NCI-H1417 treated with DMSO at 0.1 percent for 48 hours (cell line): ENCODE data around the gene DNTT.

ENCODE experiments used
- DNase-seq: peaks from one replicate; lab custom pipeline; 2025; lab: John Stamatoyannopoulos, UW

DNTT gene

DNA sequence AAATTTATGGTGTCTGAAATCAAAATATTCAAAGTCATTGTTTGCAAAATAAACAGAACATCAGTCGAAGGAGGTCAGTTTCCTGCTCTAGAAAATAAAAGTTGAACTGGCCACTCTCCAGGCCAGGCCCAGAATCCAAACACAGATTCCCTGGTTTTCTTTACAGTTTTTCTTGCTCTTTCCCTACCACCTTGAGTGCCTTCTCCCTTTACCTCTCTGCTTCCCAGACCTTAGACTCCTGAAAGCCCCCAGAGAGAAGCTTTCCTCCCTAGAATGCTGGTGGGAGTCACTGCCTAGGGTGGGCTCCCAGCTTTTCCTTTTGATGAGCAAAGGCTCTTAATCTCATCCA, 6.1 kb downstream of the DNTT start:
- DNase-seq: no peak

DNA sequence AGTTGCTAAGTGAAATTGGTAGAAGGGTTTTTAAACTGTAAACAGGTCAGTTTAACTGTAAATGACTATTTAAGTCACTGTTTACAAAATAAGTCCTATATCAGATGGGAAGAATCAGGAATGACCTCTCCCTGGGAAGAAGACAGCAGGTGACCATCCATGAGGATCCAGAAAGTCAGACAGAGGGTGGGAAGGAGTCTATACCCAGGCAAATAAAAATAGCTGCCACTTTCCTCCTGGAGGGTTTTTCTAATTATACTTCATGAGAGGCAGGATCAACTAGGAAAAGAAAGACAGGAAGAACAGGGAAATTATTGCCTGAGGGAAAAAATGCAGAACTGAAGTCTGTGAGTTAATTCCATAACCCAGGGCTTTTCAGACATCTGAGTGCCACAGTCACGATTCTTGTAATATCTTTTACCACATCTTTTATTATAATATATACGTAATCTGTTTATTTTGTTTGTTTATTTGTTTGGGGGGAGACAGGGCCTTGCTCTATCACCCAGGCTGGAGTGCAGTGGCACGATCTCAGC, 7.0 kb downstream of the DNTT start:
- DNase-seq: no peak

DNA sequence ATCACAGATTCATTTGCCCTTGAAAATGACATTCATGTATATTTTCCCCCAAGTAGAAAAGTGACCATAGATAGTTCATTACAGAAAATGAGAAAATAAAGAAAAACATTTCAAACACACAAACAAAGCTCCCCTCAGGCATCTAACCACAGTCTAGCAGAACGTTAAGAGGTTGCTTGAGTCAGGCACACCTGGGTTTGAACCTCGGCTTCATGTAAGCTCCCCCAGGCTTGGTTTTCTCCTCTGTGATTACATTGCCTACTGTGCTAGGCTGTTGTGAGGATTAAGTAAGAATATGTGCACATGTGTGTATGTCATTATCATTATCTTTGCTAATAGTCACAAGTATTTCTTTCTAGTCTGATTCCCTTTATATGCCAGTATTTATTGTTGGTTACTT, 9.1 kb downstream of the DNTT start:
- no peak for DNase-seq

DNA sequence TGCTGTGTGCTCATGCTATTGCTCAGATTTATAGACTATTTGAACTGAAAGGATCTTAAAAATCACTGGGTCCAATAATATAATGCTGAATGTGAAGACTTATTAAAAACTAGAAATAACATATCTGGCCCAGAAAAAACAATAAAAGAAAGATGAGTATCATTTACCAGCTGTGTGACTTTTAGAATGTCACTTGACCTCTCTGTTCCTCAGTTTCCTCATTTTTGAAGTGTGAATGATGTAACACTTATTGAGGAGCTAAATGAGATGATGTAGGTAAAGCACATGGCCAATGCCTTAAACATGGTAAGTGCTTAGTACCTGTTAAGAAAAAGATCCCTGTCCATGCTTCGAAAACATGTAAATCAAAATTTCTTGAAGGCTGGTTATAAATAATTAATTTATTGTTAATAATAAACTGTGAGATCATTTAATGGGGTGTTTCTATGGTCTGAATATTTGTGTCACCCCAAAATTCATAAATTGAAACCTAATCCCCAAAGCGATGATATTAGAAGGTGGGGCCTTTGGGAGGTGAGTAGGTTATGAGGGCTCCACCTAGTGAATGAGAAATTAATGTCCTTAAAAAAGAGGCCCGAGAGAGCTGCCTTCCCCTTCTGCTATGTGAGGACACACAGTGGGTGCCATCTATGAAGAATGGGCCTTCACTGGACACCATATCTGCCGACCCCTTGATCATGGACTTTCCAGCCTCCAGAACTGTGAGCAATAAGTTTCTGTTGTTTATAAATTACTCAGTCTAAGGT, 13.0 kb downstream of the DNTT start:
- no peak for DNase-seq

DNA sequence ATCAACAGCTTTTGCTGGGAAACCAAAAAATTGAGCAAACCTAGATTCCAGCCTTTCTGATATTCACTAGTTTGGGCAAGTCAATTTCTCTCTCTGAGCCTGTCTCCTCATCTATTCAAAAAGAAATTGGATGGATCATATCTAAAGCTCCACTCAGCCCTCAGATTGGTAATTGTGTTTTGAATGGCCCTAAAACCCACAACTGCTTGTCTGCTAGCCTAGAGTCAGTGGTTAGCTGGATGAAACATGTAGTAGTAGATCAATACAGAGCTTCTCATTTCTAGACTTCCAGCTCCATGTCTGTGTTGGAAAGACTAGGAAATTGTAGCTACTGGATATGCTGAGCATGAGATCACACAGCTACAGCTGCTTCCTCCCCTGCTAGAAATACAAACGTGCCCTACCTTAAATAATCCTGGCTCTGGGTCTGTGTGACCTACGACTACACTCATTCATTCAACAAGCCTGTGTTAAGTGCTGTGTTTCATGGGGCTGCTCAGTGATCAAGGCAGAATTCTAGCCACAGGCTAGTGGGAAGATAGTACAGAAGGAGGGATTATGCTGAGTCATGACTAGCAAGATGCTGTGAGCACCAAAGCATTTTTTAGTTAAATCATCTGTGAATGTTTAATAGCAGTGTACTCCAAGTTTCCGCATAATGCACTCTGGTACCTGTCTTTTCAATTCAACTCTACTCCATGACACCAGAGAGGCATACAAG, 15.7 kb downstream of the DNTT start:
- DNase-seq: no peak

DNA sequence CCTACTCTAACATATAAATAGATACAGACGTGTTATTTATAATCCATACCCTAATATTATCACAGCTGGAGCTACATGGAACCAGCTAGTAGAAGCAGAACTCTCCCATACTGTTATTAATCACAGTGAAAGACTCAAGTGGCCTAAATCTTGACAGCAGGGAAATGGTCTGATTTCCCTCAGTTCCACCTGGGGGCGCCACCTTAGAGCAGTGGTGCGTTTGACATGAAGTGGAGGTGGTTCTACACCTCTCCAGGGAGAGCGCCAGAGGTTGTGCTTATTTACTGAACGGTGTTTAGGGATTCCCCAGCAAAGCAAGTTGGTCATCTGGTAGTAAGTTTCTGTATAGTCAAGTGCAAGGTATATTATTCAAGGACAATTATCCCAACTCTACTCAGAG, 17.6 kb downstream of the DNTT start:
- peak; percentile 53 for DNase-seq

DNA sequence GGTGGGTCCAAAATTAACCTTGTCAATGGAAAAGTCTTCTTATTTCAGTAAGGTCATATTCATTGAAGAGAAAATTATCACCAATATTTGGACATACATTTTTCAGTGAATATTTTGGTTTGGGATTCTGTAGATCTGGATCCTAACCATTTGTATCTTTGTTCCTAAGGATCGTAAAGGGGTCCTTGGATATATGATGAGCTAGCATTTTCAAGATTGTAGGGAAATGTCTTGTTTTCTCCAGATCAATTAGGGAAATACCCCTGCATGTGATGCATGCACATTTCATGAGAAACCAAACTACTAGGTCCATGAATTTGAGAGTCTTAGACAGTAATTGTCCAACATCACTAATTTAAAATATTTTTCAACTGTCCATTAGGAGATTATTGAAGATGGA, 18.0 kb downstream of the DNTT start:
- DNase-seq: no peak

DNA sequence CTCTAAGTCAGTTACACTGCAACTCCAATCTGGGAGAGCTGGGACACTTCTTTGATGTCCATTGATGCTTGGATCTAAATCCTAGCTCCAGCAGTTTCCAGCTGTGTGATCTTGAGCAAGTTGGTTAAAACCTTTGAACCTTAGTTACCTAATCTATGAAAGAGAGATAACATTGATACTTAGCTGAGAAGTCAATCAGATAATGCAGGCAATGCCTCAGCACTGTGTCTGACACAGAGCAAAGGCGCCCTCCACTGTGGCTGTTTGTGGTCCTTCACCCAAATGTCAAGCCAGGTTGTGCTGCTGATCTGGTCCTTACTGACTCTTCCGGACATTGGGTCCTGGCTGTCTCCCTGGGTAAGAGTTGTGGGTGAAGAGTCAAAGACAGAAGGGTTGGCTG, 20.2 kb downstream of the DNTT start:
- DNase-seq: no peak

DNA sequence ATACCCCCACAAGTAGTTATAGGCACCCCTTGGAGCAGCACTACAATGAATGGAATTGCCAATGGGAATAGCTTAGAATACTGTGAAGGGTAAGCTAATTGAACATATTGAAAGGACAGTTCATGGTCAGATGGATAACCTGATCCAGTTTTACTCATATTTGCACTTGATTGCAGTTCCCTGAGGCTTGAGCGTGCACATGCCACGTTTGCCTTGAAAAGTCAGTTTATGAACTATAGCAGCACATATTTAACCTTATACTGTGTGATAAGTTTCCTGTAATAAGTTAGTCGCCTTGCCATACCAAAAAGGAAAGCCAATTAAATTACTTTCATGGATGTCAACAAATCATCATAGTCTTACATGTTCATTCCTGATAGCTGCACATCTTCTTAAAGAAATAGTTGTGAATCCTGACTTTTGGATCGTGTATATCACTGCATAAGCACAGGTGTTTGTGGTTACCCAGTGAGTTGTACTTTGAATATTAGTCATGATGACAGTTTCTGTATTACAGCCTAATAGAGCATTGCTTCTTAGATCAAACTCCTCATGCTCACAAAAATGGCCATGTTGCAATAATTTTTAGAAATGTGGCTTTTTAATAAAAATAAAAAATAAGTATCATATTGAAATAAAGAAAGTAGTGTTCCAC, 21.6 kb downstream of the DNTT start:
- DNase-seq: no peak

DNA sequence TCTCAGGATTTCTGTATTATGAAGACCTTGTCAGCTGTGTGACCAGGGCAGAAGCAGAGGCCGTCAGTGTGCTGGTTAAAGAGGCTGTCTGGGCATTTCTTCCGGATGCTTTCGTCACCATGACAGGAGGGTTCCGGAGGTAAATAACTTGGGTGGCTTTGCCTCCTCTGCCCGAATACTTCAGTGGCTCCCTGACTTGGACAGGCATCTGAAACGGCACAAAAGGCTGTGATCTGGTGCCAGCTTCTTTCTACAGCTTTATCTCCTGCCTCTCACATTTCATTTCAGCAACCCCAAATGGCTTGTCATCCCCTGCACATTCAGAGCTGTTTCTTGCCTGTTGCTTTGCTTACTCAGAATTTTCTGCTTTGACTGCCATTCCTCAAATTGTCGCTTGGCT, 23.2 kb downstream of the DNTT start:
- no peak for DNase-seq

DNA sequence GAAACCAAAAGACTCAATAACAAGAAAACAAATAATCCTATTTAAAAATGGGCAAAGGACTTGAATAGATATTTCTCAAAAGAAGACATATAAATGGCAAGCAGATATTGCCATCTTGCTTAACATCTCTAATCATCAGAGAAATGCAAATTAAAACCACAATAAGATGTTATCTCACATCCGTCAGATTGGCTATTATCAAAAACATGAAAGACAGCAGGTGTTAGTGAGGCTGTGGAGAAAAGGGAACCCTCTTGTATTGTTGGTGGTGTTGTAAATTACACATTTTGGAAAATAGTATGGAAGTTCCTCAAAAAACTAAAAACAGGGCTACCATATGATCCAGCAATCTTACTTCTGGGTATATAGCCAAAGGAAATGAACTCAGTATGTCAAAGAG, 28.9 kb downstream of the DNTT start:
- no peak for DNase-seq

DNA sequence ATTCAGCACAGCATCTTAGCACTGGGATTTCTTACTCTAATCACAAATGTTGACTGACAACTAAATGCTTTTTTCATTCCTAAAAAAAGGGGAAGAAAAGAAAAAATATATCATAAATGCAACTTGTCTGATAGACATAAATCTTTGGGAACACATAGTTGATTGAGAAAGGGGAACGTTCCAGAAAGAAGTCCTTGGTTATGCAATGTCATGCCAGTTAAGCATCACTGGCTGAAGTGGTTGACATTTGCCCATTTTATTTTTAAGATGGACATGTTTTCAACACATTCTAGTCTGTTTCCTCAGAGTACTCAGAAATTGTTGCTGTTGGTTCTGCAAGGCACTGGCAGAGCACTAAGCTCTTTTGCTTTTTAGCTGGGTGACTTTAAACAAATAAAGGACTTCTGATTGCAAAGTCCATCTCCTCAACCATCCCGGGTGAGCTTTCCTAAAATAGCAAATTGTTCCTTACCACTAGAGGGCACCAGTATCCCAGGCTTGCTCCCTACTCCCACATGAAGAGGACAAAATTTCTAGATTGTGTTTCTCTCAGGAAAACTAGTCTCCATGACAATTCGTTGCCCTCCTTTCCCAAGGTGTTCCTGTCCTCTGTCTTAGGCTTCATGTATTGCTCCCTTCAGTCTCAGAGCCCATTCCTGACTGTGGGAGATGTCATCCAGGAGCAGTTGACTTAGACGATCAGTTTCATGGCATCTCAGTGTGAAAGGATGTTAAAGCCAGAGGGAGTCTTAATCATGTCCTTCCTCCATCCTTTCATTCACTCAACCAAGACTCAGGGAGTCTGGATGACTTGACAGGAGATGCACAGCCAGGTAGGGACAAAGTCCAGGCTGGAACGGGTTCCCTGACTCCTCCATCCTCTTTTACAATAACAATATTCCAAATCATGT, 30.6 kb downstream of the DNTT start:
- no peak for DNase-seq

DNA sequence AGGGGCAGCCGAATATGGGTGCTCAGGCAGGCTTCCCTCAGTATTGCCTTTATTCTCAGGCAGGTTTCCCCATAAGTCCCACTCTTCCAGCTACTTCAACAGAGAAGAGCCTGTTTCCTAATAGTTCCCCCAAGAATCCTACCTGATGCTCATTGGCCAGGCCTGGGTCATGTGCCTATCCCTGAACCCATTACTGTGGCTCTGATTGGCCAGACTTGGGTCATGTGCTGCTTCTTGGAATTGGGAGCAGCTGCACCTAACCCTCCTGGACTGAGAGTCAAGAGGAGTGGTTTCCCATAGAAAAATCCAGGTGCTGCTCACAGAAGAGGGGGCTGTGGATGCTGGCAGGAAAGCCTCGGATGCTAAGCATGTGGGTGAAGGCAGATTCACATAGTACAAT, 32.9 kb downstream of the DNTT start:
- no peak for DNase-seq

DNA sequence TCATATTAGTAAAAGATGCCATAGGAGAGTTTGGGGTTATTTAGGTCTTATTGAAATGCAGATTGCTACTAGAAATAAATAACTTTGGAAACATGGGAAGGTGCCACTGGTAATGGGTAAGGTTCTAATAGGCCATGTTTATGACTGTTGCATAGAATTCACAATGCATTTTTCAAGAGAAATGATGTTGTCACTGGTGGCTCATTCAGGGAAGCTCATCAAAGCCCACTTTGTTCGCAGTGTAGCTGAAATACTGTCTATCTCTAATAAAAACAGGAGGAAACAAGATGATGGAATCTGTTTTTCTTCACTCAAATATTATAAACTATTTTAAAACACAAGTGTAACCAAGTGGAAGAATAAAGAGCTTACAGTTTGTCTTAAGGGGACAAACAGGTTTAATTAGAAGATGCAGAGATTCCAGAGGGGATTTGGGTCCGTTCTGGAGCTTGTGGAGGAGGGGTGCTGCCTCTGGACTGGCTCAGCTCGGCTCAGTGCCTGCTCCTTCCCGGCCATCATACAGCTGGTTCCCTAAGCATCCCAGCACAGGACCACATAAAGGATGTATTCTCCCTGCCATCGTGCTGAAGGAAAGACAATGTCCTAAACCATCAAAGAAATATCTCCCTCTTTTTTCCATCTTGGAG, 34.2 kb downstream of the DNTT start:
- DNase-seq: no peak

DNA sequence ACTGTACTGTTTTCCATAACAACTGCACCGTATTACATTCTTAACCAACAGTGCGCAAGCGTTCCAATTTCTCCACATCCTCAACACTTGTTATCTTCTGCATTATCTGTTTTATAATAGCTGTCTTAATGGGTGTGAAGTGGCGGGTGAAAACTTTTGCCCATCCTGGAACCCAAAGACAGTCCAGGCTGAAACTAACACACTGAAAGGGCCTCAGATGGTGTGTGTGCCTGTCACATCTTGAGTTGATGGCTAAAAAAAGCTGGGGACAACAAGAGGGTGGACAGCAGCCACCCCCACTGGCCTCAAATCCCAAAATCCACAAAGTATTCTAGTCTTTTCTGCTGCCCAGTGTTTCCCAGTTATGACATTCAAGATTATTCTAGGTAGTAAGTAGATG, 35.1 kb downstream of the DNTT start:
- no peak for DNase-seq

DNA sequence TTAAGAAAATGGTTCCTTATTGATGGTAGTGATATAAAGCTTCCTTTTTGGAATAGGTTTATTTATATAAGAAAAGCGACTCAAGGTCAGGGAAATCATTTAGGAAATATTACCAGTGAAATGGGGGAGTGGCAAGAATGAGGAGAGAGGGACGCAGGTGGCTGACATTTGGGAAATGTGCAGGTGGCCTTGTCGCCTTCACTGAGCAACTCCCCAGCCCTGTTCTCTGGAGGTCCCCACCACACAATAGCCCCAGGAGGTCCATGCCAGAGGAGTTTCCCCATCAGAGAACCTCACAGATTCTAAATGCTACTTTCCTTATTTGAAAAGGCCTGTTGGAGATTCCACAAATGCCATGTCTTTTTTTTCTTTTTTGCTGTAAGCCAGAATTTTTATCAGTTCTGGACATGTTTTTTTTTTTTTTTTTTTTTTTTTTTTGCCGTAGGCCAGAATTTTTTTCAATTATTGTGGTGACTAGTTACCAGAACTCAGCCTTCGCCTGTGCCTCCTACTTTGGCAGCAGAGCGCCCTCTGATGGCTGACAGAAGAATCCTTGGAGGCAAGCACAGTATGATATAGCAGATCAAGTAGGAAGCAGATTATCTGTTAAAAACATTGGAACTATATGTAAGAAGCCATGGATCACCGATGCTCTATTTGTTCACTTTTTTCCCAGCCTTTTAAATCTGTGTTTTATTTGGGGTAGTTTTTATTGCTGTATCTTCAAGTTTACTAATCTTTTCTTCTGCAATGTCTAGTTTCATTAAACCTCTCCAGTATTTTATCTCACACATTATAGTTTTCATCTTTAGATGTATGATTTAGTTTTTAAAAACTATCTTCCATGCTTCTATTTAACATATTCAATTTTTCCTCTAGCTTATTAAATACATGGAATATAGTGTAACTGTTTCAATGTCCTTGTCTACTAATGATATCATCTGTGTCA, 36.0 kb downstream of the DNTT start:
- peak; percentile 4 for DNase-seq

DNA sequence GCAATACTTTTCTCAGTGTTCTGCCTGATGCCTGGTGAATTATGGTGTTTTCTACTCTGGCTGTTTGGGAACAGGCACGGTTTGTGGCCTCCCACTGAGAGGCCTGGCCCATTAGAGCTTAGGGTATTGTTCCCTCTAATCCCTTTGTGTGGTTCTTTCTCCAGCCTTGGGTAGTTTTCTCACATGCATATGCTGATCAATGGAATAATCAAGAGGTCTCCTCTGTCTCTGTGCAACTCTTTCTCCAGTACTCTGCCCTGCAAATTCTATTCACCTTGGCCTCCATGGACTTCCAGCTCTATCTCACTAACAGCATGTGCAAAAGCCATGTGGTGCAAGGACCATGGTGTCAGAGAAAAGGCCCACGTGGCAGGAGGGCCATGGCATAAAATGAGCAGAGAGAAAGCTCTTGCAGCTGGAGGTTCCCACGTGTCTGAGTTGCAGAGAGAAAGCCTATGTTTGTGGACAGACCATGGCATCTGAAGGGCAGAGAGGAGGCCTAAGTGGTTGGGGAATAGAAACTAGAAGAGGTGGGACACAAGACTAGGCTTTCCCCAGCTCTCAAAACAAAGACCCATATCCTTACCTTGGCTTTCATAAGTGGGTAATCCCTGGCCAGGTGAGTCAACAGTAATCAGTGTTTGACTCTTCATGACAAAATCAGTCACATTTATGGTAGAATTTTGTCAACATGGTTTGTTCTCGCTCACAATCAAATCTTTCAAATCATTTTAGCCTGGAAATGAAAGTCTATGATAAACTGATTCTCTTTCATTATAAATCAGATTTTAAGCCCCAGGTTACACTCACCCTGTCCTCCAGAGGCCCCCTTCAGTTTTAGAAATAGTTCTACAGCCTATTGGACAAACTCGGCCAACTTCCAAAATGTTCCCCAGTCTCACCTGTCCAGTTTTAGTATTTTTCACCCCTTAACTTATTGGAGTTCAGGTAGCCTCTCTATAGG, 37.3 kb downstream of the DNTT start:
- no peak for DNase-seq

DNA sequence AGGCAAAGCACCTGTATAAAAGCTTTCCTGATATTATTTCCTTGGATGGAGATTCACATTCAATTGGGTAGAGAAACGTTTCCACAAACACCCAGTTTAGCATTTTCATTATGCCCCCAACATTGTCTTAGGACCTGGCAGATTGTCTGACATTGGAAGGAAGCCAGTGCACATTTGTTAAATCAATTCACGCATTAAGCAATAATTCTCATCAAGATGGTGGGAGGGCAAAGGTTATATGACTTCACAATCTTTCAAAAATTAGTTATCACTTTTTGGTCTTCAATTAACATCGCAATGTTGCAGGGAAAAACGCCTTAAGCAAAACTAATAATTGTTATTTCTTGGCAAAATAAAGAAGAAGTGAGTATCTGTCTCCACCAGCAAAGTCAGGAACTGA, 38.2 kb downstream of the DNTT start:
- DNase-seq: no peak

DNA sequence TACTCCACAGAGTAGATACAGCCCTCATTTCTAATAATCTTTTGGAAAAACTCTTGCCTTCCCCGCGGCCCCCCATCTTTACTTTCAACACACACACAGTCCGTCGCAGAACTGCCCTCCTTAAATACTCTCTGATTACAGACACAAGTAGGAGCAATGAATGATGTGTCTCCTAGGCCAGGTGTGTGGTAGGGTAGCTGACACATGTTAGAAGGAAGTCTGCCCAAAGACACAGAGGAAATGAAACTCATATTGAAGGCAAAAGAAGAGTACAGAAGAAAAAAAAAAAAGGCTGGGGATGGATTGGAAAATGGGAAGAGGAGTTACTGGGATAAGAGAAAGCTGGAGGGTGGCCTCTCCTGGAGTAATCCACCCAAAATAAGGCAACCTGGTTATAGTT, 39.9 kb downstream of the DNTT start:
- DNase-seq: no peak
